Neutrophil (primary cell): ENCODE data around the gene BCHE.
"Not testable (repeated sequence)": the region's sequence is repeated elsewhere in the genome, so short reads cannot be mapped to it uniquely, and the experiment has no call there.

Source experiments
- H3K27ac ChIP-seq: fragments of 200-600 bp; sonication (generic); 2 replicates; pipeline ENCODE4 v1.5.1; 2016; ENCODE audit warnings: mild to moderate bottlenecking, moderate library complexity
- H3K27me3 ChIP-seq: fragments of 200-600 bp; sonication (generic); 2 replicates; pipeline ENCODE4 v1.6.0; 2016; ENCODE audit warnings: mild to moderate bottlenecking
- H3K36me3 ChIP-seq: fragments of 200-600 bp; sonication (generic); 2 replicates; pipeline ENCODE4 v1.5.1; 2017
- H3K4me1 ChIP-seq, 2 experiments: fragments of 200-600 bp in 1 of 2; sonication (generic) in 1 of 2; 1 replicate in 1 of 2; 2 replicates in 1 of 2; pipeline versions ENCODE4 v1.5.1 to v1.6.1; 2013 to 2016; ENCODE audit warnings: low read depth in 1 of 2, low read length in 1 of 2, mild to moderate bottlenecking in 1 of 2, moderate library complexity in 1 of 2; ENCODE audit not compliant: control insufficient read depth in 1 of 2, insufficient read depth in 1 of 2
- H3K4me3 ChIP-seq, 2 experiments: fragments of 200-600 bp in 1 of 2; sonication (generic) in 1 of 2; 1 replicate in 1 of 2; 2 replicates in 1 of 2; pipeline ENCODE4 v1.5.1; 2013 to 2016; ENCODE audit warnings: low read depth in 1 of 2, low read length in 1 of 2, mild to moderate bottlenecking in 1 of 2, moderate library complexity in 1 of 2
- H3K9me3 ChIP-seq: fragments of 200-600 bp; sonication (generic); 2 replicates; pipeline ENCODE4 v1.5.1; 2016
- CTCF ChIP-seq: fragments of 200-600 bp; sonication (generic); IDR thresholded peaks from 2 replicates; pipeline ENCODE4 v1.5.1; 2016; ENCODE audit warnings: antibody characterized with exemption

BCHE gene

DNA sequence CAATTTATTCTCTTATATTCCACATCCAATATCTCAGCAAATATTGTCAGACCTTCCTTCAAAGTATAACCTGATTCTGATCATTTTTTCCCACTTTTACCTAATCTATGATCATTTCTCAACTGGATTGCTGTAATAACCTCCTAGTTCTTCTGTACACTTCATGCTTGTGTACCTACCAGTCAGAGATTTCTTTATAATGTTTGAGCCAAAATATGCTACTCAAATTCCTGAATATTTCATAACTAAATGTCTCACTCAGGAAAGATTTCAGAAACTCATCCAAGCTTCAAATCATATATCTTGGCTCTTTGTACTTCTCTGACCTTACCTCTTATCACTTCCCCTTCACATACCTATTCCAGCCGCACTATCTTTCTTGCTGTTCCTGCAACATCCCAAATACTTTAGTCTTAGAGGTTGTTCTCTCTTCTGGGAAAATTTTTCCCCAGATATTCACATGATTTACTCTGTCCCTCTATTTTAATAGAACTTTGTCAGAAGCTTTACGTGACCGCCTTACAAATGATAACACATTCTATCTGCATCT is 20.0 kb downstream of the BCHE start:
- Histone ChIP-seq H3K27me3 (no peaks in the 10 kb centered on the region), H3K27ac (no peak overlapping the region), H3K9me3 (no peaks in the 10 kb centered on the region), H3K4me3 (no peak overlapping the region), H3K4me1 (no peaks in the 10 kb centered on the region), H3K36me3 (no peaks in the 10 kb centered on the region)
- no peak for TF ChIP-seq CTCF

GRCh38 chr3:165816209-165816608 is 21.0 kb downstream of the BCHE start:
- Histone ChIP-seq H3K27ac (no peak overlapping the region), H3K4me3 (no peak overlapping the region), H3K36me3 (no peaks in the 10 kb centered on the region), H3K27me3 (no peaks in the 10 kb centered on the region), H3K9me3 (no peaks in the 10 kb centered on the region), H3K4me1 (no peaks in the 10 kb centered on the region)
- no peak for TF ChIP-seq CTCF

- H3K9me3 ChIP-seq, result no peaks in the 10 kb centered on the region
- TF ChIP-seq CTCF, result no peak
- H3K27me3 ChIP-seq, result no peaks in the 10 kb centered on the region
- H3K4me3 ChIP-seq, result no peak overlapping the region
- H3K27ac ChIP-seq, result no peak overlapping the region
- H3K36me3 ChIP-seq, result no peaks in the 10 kb centered on the region
- H3K4me1 ChIP-seq, result no peaks in the 10 kb centered on the region
Measured at GRCh38 chr3:165815682-165816081, 21.5 kb downstream of the BCHE start.

GRCh38 chr3:165814380-165814779 is 22.8 kb downstream of the BCHE start:
- no peaks in the 10 kb centered on the region for H3K9me3 ChIP-seq
- H3K27ac ChIP-seq, result no peak overlapping the region
- TF ChIP-seq CTCF, result no peak
- no peak overlapping the region for H3K4me3 ChIP-seq
- no peaks in the 10 kb centered on the region for H3K4me1 ChIP-seq
- H3K36me3 ChIP-seq, result no peaks in the 10 kb centered on the region
- H3K27me3 ChIP-seq, result no peaks in the 10 kb centered on the region

GRCh38 chr3:165807937-165808336 is 29.3 kb downstream of the BCHE start:
- not testable (repeated sequence) for H3K9me3 ChIP-seq, H3K36me3 ChIP-seq, H3K4me3 ChIP-seq, H3K4me1 ChIP-seq, H3K27ac ChIP-seq, H3K27me3 ChIP-seq

GRCh38 chr3:165805946-165806561 is 31.2 kb downstream of the BCHE start:
- no peak overlapping the region for H3K27ac ChIP-seq
- no peaks in the 10 kb centered on the region for H3K27me3 ChIP-seq
- no peak for TF ChIP-seq CTCF
- no peaks in the 10 kb centered on the region for H3K9me3 ChIP-seq
- H3K36me3 ChIP-seq, result no peaks in the 10 kb centered on the region
- no peaks in the 10 kb centered on the region for H3K4me1 ChIP-seq
- H3K4me3 ChIP-seq, result no peak overlapping the region
